HG03135 (cell line): ENCODE data around the gene RHOF.
"Not testable (repeated sequence)": the region's sequence is repeated elsewhere in the genome, so short reads cannot be mapped to it uniquely, and the experiment has no call there.

Experiments used
- ATAC-seq: cut with Tn5 transposase; IDR thresholded peaks from one replicate; pipeline ENCODE4 v1.9.1; 2021; ENCODE audit warnings: mild to moderate bottlenecking, moderate library complexity; ENCODE audit not compliant: unreplicated experiment

Gene RHOF

GRCh38 chr12:121793838-121794533, 498 bp upstream of the RHOF start:
- ATAC-seq, result peak; percentile 48

GRCh38 chr12:121792607-121793439, 665 bp downstream of the RHOF start:
- ATAC-seq, result no peak

DNA sequence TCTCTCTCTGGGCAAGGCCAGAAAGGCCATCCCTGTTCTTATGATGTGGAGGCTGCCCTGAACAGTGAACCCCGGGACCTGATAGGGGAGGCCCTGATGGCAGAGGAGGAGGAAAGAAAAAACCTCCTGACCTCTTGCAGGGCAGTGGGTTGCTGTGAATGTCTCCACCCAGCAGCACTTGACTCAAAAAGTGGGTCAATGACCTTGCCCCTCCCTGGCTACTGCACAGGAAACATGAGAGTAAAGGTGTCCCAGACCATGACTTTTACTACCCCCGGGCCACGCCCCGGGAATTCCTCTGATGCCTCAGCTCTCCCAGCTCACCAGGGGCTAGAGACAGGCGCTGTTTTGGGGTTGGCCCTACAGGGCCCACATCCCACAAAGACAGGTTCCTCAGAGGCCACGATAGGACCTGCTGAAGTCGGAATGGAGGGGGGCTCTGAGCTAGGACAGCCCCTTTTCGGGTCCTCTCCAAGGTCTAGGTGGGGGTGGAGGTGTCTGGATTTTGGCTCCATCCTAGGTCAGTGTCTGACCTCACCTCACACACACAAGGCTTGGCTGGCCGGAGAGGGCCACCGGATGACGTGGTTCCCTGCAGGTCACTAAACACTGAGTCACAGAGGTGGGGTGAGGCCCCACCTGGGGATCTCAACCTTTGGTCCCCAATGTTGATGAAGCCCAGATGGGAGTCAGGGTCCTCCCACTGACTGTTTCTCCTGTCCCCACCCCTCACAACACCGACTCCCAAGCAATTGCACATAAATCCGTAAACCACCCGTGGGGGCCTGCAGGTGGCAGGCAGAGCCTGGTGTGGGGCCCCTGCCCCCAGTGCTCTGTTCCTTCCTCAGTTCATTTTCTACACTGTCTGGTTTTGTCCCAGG, 1.6 kb downstream of the RHOF start:
- ATAC-seq, result no peak

DNA sequence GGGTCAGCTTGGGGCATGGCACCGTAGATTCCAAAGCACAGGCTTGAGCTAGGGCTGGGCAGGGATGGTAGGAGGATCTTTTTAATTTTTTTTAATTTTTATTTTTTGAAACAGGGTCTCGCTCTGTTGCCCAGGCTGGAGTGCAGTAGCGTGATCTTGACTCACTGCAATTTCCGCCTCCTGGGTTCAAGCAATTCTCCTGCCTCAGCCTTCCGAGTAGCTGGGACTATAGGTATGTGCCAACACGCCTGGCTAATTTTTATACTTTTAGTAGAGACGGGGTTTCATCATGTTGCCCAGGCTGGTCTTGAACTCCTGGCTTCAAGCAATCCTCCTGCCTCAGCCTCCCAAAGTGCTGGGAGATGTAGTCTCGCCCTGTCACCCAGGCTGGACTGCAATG, 2.7 kb downstream of the RHOF start:
- not testable (repeated sequence) for ATAC-seq

- peak; percentile 48 for ATAC-seq
These were observed 3.4 kb downstream of the RHOF start for GRCh38 chr12:121789800-121790728.

DNA sequence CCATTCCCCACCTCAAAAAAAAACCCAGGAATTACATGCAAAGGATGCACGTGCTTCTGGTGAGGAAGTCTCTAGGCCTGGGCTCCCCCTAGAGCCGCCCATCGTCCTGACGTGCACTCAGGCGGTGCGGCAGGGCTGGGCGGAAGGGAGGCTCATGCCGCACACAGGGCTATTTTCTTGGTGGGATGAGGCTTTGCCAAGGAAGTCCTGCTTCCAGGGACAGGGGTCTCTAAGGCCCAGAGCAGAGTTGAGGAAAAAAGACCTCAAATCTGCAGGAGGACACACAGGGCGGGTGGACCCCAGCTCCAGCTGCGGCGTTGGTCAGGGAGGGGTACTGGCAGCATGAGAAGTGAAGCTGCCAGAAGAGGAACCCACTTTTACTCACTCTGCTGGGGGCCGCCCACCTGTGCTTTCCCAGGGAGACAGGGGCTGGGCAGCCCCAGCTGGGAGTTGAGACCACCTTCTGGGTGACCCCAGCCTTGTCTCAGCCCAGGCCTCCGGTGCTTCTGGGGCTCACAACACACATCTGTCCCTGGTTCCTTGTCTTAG, 4.2 kb downstream of the RHOF start:
- peak; percentile 18 for ATAC-seq

GRCh38 chr12:121788176-121788818, 5.2 kb downstream of the RHOF start:
- no peak for ATAC-seq

GRCh38 chr12:121787063-121788025, 6.1 kb downstream of the RHOF start:
- no peak for ATAC-seq

GRCh38 chr12:121786440-121786825, 7.1 kb downstream of the RHOF start:
- ATAC-seq, result no peak

- ATAC-seq, result no peak
These were observed 9.0 kb downstream of the RHOF start for GRCh38 chr12:121784460-121784859.

DNA sequence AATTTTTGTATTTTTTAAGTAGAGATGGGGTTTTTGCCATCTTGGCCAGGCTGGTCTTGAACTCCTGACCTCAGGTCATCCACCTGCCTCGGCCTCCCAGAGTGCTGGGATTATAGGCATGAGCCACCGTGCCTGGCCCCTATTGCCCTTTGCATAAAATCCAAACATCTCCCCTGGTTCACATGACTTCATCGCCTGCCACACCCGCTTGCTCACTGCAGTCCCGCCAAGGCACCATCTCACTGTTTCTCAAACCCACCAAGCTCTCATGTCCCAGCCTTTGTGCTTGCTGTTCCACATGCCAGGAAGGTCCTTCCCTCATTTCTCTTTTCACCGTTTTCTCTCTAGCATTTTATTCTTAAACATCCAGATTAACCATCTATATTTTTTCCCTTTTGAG, 9.7 kb downstream of the RHOF start:
- ATAC-seq, result no peak

- peak; percentile 50 for ATAC-seq
These were observed 11.2 kb downstream of the RHOF start for GRCh38 chr12:121781998-121782979.

DNA sequence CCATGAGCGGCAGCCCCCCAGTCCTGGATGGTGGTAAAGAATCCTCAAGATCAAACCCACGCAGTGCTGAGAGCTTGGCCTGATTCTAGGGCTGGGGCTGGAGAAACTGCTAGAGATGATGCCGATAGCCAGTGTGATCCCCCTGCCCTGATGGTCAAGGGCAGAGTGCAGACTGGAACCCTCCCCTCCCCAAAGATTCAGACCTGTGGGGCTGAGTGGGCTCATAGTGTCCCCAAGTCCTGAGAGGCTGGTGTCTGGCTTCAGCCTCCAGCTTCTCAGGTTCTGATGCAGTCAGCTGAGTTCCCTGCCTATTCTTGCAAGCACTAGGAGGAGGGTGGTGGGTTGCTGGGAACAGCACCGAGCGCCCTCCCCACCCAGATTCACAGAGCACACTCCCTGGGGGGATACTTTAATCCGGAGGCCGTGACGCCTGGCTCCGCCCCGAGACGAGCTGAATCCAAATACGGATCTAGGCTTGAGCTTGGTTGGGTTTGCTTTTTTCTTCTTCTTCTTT, 11.9 kb downstream of the RHOF start:
- peak; percentile 26 for ATAC-seq

DNA sequence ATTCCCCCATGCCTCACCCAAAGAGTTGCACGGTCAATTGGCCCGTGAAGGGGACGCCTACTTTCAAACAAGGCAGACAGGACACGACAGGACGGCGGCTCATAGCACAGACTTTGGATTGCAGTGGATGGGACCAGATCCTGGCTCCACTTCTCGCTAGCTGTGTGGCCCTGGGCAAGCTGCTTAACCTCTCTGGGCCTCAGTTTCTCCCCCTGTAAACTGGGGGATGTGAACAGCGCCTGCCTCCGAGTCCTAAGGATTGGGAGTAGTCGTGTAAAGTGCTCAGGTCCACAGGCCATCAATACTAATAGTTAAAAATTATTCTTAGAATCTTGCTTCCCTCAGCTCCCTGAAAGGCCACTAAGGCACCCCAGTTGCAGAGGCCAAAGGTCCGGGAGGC, 13.1 kb downstream of the RHOF start:
- no peak for ATAC-seq

DNA sequence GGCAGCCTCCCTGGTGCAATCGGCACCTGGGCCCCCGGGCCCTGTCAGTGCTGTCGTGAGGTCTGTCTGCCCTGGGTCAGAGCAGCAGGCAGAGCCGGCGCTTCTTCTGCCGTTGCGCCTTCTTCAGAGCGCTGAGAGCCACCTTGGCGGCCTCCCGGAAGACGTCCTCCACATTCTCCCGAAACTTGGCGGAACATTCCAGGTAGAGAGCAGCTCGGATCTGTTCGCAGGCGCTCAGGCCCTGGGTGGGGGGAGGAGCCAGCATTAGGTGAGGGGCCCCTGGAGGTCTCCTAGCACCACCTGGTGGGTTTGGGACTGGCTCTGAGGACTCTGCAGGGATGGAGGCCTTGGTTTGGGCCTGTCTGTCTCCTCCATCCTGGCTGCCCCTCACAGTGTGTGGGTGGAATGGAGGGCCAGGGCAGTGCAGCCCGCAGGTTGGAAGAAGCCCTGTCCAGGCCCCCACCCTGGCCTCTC, 14.0 kb downstream of the RHOF start:
- no peak for ATAC-seq

DNA sequence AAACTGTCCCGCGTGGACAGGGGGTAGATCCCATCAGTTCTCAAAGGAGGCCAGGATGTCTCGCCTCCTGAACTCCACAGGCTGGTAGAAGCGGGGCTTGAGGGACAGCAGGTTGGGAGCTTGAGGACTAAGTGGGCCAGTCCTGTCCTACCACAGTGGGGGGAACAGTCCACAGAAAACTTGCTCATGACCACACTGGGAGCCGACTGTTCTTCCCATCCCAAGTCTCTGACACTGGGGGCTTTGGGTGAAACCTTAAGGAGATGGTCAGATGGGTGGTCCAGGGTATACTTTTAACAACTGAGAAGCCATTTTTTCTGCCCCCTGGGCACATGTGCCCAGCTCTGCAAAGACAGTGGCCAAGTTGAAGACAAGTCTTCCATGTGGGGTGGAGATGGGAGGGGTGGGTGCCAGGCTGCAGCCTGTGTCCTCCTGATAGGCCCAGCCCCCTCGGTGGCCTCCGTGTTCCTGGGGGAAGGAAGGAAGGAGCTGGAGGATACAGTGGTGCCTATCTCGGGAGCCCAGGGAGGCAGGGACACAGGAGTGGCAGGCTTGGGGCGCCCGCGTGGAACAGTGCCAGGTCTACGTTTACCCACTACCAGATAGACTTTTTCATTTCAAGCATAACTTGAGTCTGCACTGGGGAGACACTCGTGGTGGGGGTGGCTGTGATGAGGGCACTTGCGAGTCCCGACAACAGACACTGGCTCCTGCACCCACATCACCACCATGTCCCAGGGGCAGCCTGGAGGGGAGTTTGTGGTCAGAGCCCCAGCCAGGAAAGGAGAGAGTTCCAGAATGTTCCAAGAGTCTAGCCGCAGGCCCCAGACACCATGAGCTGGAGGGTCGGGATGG, 14.7 kb downstream of the RHOF start:
- ATAC-seq, result no peak
